Activated CD4-positive, alpha-beta memory T cell treated with anti-CD3 and anti-CD28 coated beads, Interleukin-2, amount 10 ng/mL, durations not matched to agents 7 days and 5 days (primary cell): ENCODE data around the gene POMT1. TPM values are rescaled to one million over a fixed set of nuclear protein-coding genes. Genes with fewer than 3 reads are reported as not detected.
"Not testable (repeated sequence)": the region's sequence is repeated elsewhere in the genome, so short reads cannot be mapped to it uniquely, and the experiment has no call there.

Experiments
- CTCF ChIA-PET: fragments of 350-600 bp; sonication (Branson Sonifier 250); formaldehyde crosslinking; loops from one replicate; lab custom pipeline; 2021; ENCODE audit warnings: antibody characterized with exemption, inconsistent platforms; lab: Charles Lee
- POLR2A ChIA-PET: fragments of 350-600 bp; sonication (Branson Sonifier 250); formaldehyde crosslinking; loops from one replicate; lab custom pipeline; 2021; ENCODE audit warnings: antibody characterized with exemption; lab: Charles Lee
- DNase-seq: peaks from one replicate; pipeline ENCODE4 v3.0.0-alpha.2; 2020
- H3K27ac Mint-ChIP-seq: one replicate; pipeline ENCODE4 v1.8.0; 2021; ENCODE audit warnings: mild to moderate bottlenecking, mixed read lengths
- H3K27me3 Mint-ChIP-seq: one replicate; pipeline ENCODE4 v1.8.0; 2021; ENCODE audit warnings: mixed read lengths
- H3K36me3 Mint-ChIP-seq: one replicate; pipeline ENCODE4 v1.8.0; 2021; ENCODE audit warnings: low read depth, mixed read lengths
- H3K4me1 Mint-ChIP-seq: one replicate; pipeline ENCODE4 v1.8.0; 2021; ENCODE audit warnings: mixed read lengths
- H3K4me3 Mint-ChIP-seq: one replicate; pipeline ENCODE4 v1.8.0; 2021; ENCODE audit warnings: mild to moderate bottlenecking, mixed read lengths
- H3K9me3 Mint-ChIP-seq: one replicate; pipeline ENCODE4 v1.8.0; 2021; ENCODE audit warnings: mixed read lengths
- total RNA-seq, 2 experiments: library from RNA; stranded (reverse); gene quantifications; one replicate each; pipeline ENCODE4 v1.2.3, GENCODE V29; 2021

The POMT1 gene
- total RNA-seq, 2 experiments from 2014 or later, result 52.5 to 53.8 TPM

DNA sequence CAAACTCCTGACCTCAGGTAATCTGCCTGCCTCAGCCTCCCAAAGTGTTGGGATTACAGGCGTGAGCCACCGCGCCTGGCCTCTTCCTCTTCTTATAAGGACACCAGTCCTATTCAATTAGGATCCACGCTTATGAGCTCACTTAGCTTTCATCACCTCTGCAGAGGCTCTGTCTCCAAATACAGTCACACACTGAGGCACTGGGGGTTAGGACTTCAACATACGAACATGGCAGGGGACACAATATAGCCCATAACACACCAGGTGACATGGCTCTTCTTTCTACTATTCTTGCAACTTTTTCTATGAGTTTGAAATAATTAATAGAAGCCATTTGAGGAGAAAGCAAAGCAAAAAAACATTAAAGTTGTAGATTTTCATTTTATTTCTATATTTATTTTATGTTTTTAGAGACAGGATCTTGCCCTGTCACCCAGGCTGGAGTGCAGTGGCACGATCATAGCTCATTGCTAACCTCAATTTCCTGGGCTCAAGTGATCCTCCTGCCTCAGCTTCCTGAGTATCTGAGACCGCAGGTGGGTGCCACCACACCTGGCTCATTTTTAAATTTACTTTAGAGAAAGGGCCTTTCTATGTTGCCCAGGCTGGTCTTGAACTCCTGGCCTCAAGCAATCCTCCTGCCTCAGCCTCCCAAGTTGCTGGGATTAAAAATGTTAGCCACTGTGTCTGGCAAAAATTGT is 36.7 kb downstream of the POMT1 start:
- H3K4me3 Mint-ChIP-seq, result no peak overlapping the region
- CTCF ChIA-PET, result interaction anchor here (0.9 to 1.3 kb wide), 4 partner anchors 8 to 201 kb away, joined by 3 to 4 read pairs (median 3); partner anchors contain the start of genes RAPGEF1 and UCK1
- H3K9me3 Mint-ChIP-seq, result peaks cover 13% of the 10 kb centered on the region
- POLR2A ChIA-PET, result interaction anchor here (0.9 to 2.2 kb wide), 5 partner anchors 8 to 46 kb away, joined by 3 to 7 read pairs (median 4); no protein-coding TSS in a partner anchor
- H3K27me3 Mint-ChIP-seq, result peaks cover 6% of the 10 kb centered on the region
- peaks cover 10% of the 10 kb centered on the region for H3K36me3 Mint-ChIP-seq
- peaks cover 23% of the 10 kb centered on the region for H3K4me1 Mint-ChIP-seq
- H3K27ac Mint-ChIP-seq, result peak overlapping the region; percentile 73
- DNase-seq, result peak; percentile 54

DNA sequence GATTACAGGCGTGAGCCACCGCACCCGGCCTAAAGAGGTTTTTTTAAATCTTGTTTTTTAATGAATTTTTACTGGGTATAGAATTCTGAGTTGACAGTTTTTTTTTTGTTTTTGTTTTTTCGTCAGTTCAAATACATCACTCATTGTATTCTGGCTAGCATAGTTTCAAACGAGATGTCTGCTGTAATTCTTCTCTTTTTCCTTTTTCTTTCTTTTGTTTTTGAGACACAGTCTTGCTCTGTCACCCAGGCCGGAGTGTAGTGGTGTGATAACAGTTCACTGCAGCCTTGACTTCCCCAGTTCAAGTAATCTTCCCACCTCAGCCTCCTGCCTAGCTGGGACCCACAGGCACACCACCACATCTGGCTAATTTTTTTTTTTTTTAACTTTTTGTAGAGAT is 40.4 kb downstream of the POMT1 start:
- CTCF ChIA-PET, result no interaction called here
- POLR2A ChIA-PET, result no interaction called here
- no peak for DNase-seq
- H3K27ac Mint-ChIP-seq, result no peak overlapping the region
- peaks cover 22% of the 10 kb centered on the region for H3K4me1 Mint-ChIP-seq
- H3K9me3 Mint-ChIP-seq, result peaks cover 15% of the 10 kb centered on the region
- H3K27me3 Mint-ChIP-seq, result peaks cover 36% of the 10 kb centered on the region
- H3K4me3 Mint-ChIP-seq, result no peak overlapping the region
- H3K36me3 Mint-ChIP-seq, result peaks cover 20% of the 10 kb centered on the region

DNA sequence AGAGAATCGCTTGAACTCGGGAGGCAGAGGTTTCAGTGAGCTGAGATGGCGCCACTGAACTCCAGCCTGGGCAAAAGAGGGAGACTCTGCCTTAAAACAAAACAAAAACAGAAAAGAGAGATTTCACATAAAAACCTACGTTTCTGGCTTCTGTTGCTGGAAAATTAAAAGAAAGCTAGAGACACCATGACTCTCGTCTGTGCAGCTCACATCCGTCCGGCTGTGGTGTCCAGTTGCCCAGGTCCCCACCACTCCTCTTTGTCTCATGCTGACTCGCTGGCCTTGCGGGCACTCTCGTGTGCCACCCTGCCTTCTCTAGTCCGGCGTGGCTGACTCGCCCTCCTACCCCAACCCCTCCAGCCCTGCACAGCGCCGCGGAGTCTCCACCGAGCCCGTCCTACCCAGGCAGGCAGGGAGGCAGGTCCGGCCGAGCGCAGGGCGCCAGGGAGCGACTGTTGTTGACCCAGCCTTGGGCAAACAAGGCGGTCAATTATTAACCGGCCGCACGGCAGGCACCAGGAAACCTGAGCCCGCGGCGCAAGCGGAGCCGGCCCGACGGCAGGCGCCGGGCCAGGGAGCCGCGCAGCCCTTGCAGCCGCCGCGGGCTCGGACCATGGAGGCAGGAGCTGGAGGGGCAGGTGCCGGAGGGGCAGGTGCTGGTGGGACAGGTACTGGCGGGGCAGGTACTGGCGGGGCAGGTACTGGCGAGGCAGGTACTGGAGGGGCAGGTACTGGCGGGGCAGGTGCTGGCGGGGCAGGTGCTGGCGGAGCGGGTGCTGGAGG is 42.5 kb downstream of the POMT1 start, which contains the start of gene PRRT1B:
TSS of gene PRRT1B (plus strand) at position 521 of the 783 bp plus-strand sequence. CDS start at position 614, 93 bp downstream.
- ChIA-PET POLR2A (no interaction called here), CTCF (no interaction called here)
- peaks cover 11% of the 10 kb centered on the region for H3K4me1 Mint-ChIP-seq
- H3K27me3 Mint-ChIP-seq, result peaks cover 57% of the 10 kb centered on the region
- H3K9me3 Mint-ChIP-seq, result peaks cover 15% of the 10 kb centered on the region
- H3K27ac Mint-ChIP-seq, result no peak within 1 kb of the TSS
- no peak within 1 kb of the TSS for H3K4me3 Mint-ChIP-seq
- peaks cover 20% of the 10 kb centered on the region for H3K36me3 Mint-ChIP-seq
- DNase-seq, result no peak

DNA sequence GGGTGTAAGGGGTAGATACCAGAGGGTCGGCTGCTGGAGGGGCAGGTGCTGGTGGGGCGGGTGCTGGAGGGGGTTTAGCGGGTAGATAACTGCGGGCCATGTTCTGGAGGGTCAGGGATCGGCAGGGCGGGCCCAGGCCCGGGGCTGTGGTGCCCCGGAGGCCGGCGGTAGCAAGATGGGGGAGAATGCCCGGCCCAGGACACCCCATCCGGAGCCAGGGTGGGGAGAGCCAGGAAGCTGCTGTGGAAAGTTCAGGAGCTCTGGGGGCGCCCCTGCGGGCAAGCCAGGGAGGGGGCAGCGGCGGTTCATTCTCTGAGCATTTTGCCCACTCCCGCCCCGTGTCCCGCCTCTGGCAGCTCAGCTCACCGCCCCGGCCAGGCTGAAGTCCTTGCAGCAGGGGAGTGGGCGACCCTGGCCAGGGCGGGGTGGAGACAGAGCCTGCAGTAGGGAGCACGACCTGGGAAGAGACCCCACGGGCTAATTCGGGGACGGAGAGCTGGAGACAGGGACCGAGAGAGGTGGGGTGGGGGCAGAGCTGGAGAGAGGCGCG is 43.1 kb downstream of the POMT1 start:
- Mint-ChIP-seq H3K27ac (no peak overlapping the region), H3K36me3 (peaks cover 20% of the 10 kb centered on the region), H3K9me3 (peaks cover 15% of the 10 kb centered on the region), H3K4me1 (peaks cover 7% of the 10 kb centered on the region), H3K4me3 (no peak overlapping the region), H3K27me3 (peaks cover 62% of the 10 kb centered on the region)
- CTCF ChIA-PET, result no interaction called here
- POLR2A ChIA-PET, result no interaction called here
- no peak for DNase-seq

DNA sequence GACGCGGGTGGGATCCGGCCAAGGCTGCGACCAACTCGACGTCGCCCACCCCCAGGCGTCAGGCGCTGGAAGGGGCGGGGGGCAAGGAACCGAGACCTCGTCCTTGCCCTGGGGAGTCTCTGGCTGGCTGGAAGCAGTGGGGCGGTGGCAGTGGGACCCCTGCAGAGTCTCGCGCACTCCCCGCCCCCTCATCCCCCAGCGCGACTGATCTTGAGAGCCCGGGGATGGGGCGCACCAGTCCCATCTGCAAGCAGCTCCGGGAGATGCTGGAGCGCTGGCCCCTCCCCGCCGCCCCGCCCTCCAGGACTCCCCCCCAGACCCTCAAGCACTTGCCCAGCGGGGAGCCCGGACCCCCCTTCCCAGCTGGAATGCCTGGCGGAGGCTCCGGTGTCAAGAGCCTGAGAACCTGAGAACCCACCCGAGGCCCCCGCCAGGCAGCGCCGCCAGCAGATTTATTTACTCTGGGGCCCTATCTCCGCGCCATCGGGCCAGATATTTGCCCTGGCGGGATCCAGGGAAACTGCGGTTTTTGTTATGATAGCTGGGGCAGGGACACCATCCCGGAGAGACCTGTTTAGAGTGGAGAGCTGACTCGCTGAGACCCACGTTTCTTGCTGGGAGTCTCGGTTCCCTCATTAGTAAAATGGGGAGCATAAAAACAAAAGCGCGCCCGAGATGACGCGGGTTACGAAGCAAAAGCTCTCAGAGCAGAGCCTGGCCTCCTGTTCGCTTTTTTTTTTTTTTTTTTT is 43.8 kb downstream of the POMT1 start:
- peaks cover 20% of the 10 kb centered on the region for H3K36me3 Mint-ChIP-seq
- ChIA-PET CTCF (no interaction called here), POLR2A (no interaction called here)
- H3K4me1 Mint-ChIP-seq, result peaks cover 7% of the 10 kb centered on the region
- no peak for DNase-seq
- H3K4me3 Mint-ChIP-seq, result peak overlapping the region; percentile 58
- H3K27me3 Mint-ChIP-seq, result peaks cover 63% of the 10 kb centered on the region
- H3K27ac Mint-ChIP-seq, result no peak overlapping the region
- H3K9me3 Mint-ChIP-seq, result peaks cover 15% of the 10 kb centered on the region

DNA sequence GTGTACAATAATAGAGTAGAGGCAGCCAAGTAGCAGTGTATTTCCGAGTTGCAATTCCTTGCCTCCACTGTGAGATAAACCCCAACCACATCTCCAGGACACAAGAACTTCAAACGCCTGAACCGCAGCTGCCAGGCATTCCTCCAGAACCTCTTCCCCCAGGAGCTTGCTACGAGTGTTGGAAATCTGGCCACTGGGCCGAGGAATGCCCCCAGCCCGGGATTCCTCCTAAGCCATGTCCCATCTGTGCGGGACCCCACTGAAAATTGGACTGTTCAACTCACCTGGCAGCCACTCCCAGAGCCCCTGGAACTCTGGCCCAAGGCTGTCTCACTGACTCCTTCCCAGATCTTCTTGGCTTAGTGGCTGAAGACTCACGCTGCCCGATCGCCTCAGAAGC is 46.5 kb downstream of the POMT1 start:
- H3K9me3 Mint-ChIP-seq, DNase-seq, H3K27ac Mint-ChIP-seq, CTCF ChIA-PET, POLR2A ChIA-PET, H3K4me3 Mint-ChIP-seq, H3K4me1 Mint-ChIP-seq: not testable (repeated sequence)
- H3K27me3 Mint-ChIP-seq, result peaks cover 73% of the 10 kb centered on the region
- peaks cover 11% of the 10 kb centered on the region for H3K36me3 Mint-ChIP-seq

DNA sequence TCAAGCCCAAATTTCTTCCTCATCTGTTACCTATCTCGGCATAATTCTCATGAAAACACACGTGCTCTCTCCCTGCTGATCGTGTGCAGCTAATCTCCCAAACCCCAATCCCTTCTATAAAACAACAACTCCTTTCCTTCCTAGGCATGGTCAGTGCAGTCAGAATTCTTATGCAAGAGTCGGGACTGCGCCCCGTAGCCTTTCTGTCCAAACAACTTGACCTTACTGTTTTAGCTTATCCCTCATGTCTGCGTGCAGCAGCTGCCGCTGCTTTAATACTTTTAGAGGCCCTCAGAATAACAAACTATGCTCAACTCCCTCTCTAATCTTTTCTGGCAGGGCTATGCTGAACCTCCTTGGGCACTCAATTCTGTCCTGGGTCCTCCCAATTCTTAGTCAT is 47.7 kb downstream of the POMT1 start:
- H3K36me3 Mint-ChIP-seq, H3K9me3 Mint-ChIP-seq, DNase-seq, H3K27ac Mint-ChIP-seq, H3K4me3 Mint-ChIP-seq, POLR2A ChIA-PET: not testable (repeated sequence)
- Mint-ChIP-seq H3K4me1 (peaks cover 11% of the 10 kb centered on the region), H3K27me3 (peaks cover 70% of the 10 kb centered on the region)
- CTCF ChIA-PET, result interaction anchor here (0.6 kb wide), 1 partner anchor 24 kb away, joined by 3 read pairs; no protein-coding TSS in a partner anchor

DNA sequence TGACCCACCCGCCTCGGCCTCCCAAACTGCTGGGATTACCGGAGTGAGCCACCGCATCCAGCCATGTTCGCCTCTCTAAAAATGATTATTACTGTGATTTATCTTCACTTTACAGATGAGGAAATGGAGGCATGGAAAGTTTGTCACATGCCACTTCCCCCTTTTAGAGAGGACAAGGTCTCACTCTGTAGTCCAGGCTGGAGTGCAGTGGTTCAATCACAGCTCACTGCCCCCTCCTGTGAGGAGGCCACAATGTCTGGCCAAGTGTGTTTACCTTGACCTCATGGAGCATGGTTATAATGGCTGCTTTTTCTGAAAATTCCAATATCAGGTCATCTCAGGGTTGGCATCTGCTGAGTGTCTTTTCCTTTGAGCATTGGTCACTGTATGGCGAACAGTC is 49.3 kb downstream of the POMT1 start:
- no peak overlapping the region for H3K27ac Mint-ChIP-seq
- CTCF ChIA-PET, result no interaction called here
- peaks cover 70% of the 10 kb centered on the region for H3K27me3 Mint-ChIP-seq
- H3K4me1 Mint-ChIP-seq, result peaks cover 6% of the 10 kb centered on the region
- H3K4me3 Mint-ChIP-seq, result no peak overlapping the region
- DNase-seq, result no peak
- POLR2A ChIA-PET, result no interaction called here
- no peaks in the 10 kb centered on the region for H3K9me3 Mint-ChIP-seq
- H3K36me3 Mint-ChIP-seq, result peaks cover 7% of the 10 kb centered on the region

DNA sequence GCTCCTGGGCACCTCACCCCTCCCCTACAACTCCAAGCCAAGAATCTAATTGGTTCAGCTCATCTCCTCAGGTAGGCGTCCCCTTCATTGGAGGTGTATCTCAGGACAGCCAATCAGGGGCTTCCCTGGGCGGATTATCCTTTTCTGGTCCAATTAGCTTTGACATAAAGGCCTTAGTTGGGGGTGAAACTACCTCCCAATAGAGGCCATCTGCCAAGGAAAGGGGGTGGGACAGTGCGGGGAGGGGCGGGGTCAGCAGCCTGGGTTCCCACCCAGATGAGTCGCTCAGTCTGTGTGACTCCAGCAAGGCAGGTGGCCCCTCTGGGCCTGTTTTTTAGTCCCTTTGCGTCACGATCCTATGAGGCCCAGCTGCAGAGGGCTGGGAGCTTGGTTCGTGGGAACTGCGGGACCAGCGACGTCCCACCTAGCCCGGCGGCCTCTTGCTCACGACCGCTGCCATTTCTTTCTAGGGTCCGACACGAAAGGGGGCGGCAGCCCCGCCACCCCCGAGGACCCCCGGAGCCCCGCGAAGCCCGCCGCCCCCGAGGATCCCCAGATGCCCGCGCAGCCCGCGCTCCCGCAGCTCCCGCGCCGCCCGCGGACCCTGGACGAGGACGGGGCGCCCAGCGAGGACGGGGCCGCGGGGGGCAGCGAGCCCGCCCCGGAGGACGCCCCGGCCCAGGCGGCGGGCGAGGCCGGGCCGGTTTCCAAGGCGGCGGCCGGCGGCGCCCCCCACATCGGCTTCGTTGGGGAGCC is 51.5 kb downstream of the POMT1 start:
- Mint-ChIP-seq H3K4me1 (peaks cover 4% of the 10 kb centered on the region), H3K27me3 (peaks cover 47% of the 10 kb centered on the region), H3K4me3 (no peak overlapping the region), H3K9me3 (no peaks in the 10 kb centered on the region), H3K36me3 (no peaks in the 10 kb centered on the region), H3K27ac (no peak overlapping the region)
- DNase-seq, result no peak
- POLR2A ChIA-PET, result interaction anchor here (1.2 to 2.1 kb wide), 3 partner anchors 12 to 26 kb away, joined by 3 to 7 read pairs (median 3); no protein-coding TSS in a partner anchor
- CTCF ChIA-PET, result no interaction called here

DNA sequence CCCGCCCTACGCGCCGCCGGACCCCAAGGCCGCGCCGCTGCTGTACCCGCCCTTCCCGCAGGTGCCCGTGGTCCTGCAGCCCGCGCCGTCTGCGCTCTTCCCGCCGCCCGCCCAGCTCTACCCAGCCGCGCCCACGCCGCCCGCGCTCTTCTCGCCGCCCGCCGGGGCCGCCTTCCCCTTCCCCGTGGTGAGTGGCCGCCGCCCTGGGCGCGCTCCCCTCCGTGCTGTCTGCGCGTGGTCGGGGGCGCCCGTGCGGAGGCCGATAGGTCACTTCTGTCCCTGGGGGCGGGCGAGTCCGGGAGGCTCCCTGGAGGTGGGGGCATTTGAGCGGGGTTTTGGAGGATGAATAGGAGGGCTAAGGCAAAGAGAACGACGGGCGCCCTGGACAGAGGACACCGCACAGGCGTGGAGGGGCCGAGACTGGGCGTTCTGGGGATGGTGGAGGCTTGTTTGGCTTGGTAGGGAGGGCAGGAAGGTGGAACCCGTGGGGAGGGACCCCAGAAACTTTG is 52.2 kb downstream of the POMT1 start:
- Mint-ChIP-seq H3K27me3 (peaks cover 41% of the 10 kb centered on the region), H3K4me1 (peaks cover 4% of the 10 kb centered on the region), H3K27ac (no peak overlapping the region), H3K36me3 (no peaks in the 10 kb centered on the region), H3K4me3 (no peak overlapping the region), H3K9me3 (no peaks in the 10 kb centered on the region)
- DNase-seq, result no peak
- POLR2A ChIA-PET, result interaction anchor here (1.3 to 2.1 kb wide), 2 partner anchors 11 to 14 kb away, joined by 3 to 7 read pairs; no protein-coding TSS in a partner anchor
- CTCF ChIA-PET, result no interaction called here

DNA sequence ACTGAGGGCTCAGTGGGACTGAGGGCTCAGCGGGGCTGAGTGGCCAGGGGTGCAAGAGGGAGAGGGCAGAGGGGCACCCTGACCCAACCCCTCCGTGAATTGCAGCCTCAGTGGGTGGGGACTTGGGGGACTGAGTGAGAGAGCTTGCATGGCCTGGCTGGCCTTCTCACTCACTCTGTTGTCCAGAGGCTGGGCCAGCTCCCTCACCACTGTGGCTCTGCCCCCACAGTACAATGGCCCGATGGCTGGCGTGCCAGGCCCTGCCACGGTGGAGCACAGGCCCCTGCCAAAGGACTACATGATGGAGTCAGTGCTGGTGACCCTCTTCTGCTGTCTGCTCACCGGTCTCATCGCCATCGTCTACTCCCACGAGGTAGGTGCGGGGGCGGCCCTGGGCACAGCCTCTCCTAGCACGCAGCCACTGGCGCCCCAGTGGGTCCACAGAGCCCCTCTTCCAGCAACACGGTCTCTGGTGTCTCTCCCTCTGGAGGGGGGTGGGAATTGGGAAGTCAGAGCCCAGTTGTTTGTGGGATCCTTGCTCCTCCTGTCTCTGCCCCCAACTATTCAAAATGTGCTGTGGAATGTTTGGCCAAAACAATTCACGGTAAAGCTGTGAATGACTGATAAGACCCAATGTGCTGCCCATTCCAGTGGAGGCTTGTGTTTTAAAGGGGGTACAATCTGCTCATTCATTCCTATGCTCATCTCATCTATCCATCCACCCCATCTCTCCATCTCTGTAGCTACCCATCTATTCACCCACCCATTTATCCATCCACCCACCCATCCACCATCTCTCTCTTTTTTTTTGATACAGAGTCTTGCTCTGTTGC is 53.3 kb downstream of the POMT1 start:
- Mint-ChIP-seq H3K36me3 (no peaks in the 10 kb centered on the region), H3K4me3 (no peak overlapping the region), H3K27ac (no peak overlapping the region), H3K4me1 (peaks cover 4% of the 10 kb centered on the region), H3K27me3 (peaks cover 33% of the 10 kb centered on the region), H3K9me3 (no peaks in the 10 kb centered on the region)
- ChIA-PET CTCF (no interaction called here), POLR2A (no interaction called here)
- DNase-seq, result no peak
